Ovary (tissue), 3 donors: ENCODE results near the gene ADARB2.

ENCODE experiments used
- CTCF ChIP-seq, 3 donors: fragments of 450-650 bp in 2 of 3; fragments of 200-600 bp in 1 of 3; IDR thresholded peaks; one replicate each; pipeline versions ENCODE4 v1.5.1 to v1.8.0; 2016 to 2022; ENCODE audit warnings: antibody characterized with exemption in 3 of 3, mild to moderate bottlenecking in 1 of 3
- EP300 ChIP-seq: sonication (generic); formaldehyde crosslinking; IDR thresholded peaks from one replicate; pipeline ENCODE4 v1.6.1; 2017; ENCODE audit warnings: antibody characterized with exemption
- donor health status: DM: no; HTN: no; CAD: no.

- TF ChIP-seq CTCF (IDR thresholded peaks at IDR 0.05) (no peak), EP300 (no peak)
Measured at GRCh38 chr10:1434912-1435692, 302.2 kb downstream of the ADARB2 start.
